ENCODE results near the gene TNFRSF18. TPM values are rescaled to one million over a fixed set of nuclear protein-coding genes. Genes with fewer than 3 reads are reported as not detected.

TNFRSF18 gene
- total RNA-seq, 4 donors from 2014 or later, result 0.44 to 2.8 (median 1.7) TPM; not detected in 1

- no peak for DNase-seq (ENCODE audit: low spot score)
- TF ChIP-seq, protein P1, sequence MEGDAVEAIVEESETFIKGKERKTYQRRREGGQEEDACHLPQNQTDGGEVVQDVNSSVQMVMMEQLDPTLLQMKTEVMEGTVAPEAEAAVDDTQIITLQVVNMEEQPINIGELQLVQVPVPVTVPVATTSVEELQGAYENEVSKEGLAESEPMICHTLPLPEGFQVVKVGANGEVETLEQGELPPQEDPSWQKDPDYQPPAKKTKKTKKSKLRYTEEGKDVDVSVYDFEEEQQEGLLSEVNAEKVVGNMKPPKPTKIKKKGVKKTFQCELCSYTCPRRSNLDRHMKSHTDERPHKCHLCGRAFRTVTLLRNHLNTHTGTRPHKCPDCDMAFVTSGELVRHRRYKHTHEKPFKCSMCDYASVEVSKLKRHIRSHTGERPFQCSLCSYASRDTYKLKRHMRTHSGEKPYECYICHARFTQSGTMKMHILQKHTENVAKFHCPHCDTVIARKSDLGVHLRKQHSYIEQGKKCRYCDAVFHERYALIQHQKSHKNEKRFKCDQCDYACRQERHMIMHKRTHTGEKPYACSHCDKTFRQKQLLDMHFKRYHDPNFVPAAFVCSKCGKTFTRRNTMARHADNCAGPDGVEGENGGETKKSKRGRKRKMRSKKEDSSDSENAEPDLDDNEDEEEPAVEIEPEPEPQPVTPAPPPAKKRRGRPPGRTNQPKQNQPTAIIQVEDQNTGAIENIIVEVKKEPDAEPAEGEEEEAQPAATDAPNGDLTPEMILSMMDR (IDR thresholded peaks at IDR 0.05), result no peak
- no peak for ATAC-seq (ENCODE audit: low FRiP score)
These were observed 36.9 kb upstream of the TNFRSF18 start for GRCh38 chr1:1243266-1243660.

DNA sequence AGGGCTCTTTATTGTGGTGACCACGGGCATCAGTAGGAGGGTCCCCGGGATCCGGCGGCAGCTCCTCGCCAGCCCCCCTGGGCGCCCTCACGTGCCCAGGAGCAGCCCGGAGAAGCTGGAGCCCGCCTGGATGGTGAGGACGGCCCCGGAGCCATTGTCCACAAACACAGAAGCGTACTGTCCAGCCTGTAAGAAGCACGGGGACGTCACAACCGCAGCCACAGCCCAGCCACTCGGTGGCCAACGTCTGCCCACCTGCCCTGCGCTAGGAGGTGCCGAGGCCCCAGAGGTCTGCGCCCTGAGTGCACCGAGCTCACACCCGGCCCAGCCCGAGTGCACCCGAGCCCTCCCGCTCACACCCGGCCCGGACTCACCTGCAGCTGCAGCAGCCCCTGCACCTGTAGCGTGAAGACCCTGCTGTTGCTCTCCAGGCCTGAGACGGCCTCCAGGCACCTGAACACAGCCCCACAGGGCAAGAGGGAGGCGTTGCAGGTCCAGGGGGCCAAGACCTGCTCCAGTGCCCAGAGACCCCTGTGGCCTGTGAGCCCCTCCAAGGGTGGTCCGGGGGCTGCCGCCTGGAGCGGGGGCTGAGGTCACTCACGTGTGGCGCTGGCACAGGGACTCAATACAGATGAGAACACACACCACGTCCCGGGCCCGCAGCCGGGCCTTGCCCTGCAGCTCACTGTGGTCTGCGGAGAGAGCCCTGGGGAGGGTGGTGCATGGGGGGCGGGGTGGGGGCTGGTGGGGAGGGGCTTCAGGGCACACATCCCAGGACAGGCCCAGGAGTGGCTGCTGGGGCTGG, 36.3 kb upstream of the TNFRSF18 start:
- DNase-seq (ENCODE audit: low spot score) (no peak), ATAC-seq (ENCODE audit: low FRiP score) (no peak)
- TF ChIP-seq, protein P1 (IDR thresholded peaks at IDR 0.05), result no peak

DNA sequence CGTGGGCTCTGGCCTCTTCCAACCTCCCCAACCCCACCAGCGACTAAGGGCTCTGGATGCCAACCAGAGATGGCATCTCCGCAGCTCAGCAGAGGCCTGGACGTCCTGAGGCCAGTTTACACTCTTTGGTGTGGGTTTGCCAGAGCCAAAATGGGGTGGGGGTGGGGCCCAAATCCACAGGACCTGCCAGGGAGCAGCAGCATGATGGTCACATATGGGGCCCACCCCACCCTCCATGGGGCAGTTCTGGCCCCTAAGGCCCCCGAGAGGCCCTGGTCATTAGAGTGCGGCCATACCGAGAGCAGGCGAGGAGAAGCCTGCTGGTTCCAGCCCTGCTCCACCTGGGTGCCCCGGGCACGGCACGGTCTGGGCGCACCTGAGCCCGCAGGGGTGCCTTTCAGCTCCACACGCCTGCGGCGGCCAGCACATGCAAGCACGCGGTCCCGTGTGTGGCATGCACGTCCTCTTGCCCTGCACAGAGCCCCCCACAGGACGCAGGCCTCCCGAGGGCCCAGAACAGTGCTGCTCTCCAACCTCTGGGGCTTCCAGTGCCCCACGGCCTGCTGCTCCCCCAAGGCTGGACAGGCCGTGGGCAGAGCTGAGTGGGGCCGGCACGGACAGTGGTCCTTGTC, 35.3 kb upstream of the TNFRSF18 start:
- ATAC-seq (ENCODE audit: low FRiP score), result no peak
- DNase-seq (ENCODE audit: low spot score), result no peak
- TF ChIP-seq, protein P1 (IDR thresholded peaks at IDR 0.05), result no peak

GRCh38 chr1:1240822-1241587, 34.6 kb upstream of the TNFRSF18 start:
- no peak for DNase-seq (ENCODE audit: low spot score)
- no peak for ATAC-seq (ENCODE audit: low FRiP score)
- TF ChIP-seq, protein P1 (IDR thresholded peaks at IDR 0.05), result no peak

DNA sequence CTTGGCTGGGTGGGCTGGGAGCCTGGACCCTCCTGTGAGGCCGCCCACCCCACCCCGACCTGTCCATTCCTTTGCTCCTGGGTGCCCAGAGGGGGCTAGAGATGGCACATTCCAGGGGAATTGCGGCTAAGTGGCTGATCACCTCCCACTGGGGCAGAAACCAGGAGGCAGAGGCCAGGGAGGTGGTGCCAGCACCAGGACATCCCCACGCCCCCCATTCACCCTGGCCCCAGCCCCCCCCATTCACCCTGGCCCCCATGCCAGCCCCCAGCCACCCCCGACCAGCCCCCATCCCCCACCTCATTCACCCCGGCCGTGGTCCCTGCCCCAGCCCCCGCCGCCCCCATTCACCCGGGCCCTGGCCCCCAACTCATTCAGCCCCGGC, 33.9 kb upstream of the TNFRSF18 start:
- no peak for ATAC-seq (ENCODE audit: low FRiP score)
- TF ChIP-seq, protein P1 (IDR thresholded peaks at IDR 0.05), result no peak
- DNase-seq (ENCODE audit: low spot score), result no peak

DNA sequence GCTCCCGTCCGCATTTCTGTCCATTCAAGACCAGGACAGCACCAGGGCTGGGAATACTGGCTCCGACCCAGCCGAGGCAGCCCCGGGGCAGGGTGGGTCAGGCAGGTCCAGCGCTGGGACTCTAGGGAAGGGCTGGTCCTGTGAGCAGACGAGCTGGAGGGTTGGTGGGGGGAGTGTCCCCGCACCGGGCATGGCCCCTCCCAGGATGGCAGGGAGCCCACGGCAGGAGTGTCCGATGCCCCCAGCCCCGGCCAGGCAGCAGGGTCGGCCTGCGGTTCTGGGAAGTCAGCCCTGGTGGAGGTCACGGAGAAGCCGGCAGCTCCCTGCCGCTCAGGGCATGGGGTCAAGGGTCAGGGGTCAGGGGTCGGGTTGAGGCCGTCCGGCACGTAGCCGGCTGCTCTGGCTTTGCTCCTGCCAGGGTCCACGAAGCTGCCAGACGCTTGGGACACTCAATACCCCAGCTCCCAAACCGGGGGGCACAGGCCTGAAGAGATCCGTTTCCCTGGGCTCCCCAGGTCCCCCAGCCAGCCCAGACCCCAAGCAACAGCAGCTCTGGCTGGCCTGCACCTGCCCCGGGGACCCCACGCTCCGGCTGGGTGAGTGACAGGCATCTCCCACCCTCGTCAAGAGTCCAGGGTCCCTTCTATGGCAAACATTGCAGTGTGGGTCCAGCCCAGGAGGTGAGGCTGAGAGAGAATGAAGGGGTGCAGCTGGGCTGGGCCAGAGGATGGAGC, 33.4 kb upstream of the TNFRSF18 start:
- ATAC-seq (ENCODE audit: low FRiP score) (no peak), DNase-seq (ENCODE audit: low spot score) (no peak)
- TF ChIP-seq, protein P1 (IDR thresholded peaks at IDR 0.05), result no peak

Measured in omental fat pad (tissue), 4 donors.